ENCODE data around the gene PAX8. TPM values are rescaled to one million over a fixed set of nuclear protein-coding genes. Genes with fewer than 3 reads are reported as not detected.

PAX8 gene
- total and polyA plus RNA-seq, 2 of the 13 experiments (the other 11 are each of a cell fraction or from before 2014, with no cell fraction given): 1.5 to 8.8 TPM

DNA sequence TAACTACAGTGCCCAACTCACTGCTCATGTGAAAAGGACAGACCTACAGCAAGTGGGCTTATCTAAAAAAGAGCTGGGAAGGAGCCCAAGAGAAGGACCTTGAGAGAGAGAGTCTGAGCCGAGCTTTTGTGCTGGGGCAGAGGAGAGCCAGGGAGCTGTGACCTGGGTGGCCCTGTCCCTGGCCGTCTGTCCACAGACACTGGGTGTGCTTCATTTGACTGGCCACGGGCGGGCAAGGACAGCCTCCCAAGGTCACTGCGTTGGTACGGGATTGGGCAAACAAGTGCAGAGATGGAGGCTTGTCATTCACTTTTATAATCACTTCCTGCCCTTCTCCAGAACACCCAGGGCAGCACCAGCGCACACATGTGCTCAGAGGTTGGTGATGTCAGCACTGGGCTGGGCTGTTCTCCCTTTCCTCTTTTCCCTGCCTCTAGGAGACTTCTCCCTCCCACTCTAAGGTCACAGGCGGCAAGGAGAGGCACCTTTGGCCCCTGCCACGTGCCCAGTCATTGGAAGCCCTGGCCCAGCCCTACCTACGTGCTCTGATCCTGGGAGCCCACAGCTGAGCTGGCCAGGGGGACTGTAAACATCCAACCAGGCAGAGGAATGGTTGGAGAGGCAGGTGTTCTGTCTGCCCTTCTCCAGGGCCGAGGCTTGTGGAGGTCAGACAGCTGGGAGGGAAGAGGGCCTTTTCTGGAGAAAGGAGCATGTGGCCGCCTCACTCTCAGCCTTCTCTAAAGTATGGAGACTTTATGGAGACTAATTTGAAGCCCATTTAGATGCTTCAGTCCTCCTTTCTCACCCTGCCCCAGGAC is 111.4 kb downstream of the PAX8 start (continued):
- TF ChIP-seq, protein P1, sequence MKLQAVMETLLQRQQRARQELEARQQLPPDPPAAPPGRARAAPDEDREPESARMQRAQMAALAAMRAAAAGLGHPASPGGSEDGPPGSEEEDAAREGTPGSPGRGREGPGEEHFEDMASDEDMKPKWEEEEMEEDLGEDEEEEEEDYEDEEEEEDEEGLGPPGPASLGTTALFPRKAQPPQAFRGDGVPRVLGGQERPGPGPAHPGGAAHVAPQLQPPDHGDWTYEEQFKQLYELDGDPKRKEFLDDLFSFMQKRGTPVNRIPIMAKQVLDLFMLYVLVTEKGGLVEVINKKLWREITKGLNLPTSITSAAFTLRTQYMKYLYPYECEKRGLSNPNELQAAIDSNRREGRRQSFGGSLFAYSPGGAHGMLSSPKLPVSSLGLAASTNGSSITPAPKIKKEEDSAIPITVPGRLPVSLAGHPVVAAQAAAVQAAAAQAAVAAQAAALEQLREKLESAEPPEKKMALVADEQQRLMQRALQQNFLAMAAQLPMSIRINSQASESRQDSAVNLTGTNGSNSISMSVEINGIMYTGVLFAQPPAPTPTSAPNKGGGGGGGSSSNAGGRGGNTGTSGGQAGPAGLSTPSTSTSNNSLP (IDR thresholded peaks at IDR 0.05; ENCODE audit: low read depth, low read length): 0 out of 2 replicates have a peak, but pooled peaks have one; percentile 31
- peak; percentile 99 for TF ChIP-seq ZNF747 (CRISPR knock-in tag; IDR thresholded peaks at IDR 0.05; ENCODE audit: borderline replicate concordance)
- TF ChIP-seq ZNF839 (CRISPR knock-in tag; IDR thresholded peaks at IDR 0.05; ENCODE audit: borderline replicate concordance): 0 out of 2 replicates have a peak, but pooled peaks have one; percentile 41
- TF ChIP-seq, protein P2, sequence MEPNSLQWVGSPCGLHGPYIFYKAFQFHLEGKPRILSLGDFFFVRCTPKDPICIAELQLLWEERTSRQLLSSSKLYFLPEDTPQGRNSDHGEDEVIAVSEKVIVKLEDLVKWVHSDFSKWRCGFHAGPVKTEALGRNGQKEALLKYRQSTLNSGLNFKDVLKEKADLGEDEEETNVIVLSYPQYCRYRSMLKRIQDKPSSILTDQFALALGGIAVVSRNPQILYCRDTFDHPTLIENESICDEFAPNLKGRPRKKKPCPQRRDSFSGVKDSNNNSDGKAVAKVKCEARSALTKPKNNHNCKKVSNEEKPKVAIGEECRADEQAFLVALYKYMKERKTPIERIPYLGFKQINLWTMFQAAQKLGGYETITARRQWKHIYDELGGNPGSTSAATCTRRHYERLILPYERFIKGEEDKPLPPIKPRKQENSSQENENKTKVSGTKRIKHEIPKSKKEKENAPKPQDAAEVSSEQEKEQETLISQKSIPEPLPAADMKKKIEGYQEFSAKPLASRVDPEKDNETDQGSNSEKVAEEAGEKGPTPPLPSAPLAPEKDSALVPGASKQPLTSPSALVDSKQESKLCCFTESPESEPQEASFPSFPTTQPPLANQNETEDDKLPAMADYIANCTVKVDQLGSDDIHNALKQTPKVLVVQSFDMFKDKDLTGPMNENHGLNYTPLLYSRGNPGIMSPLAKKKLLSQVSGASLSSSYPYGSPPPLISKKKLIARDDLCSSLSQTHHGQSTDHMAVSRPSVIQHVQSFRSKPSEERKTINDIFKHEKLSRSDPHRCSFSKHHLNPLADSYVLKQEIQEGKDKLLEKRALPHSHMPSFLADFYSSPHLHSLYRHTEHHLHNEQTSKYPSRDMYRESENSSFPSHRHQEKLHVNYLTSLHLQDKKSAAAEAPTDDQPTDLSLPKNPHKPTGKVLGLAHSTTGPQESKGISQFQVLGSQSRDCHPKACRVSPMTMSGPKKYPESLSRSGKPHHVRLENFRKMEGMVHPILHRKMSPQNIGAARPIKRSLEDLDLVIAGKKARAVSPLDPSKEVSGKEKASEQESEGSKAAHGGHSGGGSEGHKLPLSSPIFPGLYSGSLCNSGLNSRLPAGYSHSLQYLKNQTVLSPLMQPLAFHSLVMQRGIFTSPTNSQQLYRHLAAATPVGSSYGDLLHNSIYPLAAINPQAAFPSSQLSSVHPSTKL (CRISPR knock-in tag; IDR thresholded peaks at IDR 0.05): peak; percentile 98
- peak; percentile 88 for TF ChIP-seq ZNF782 (CRISPR knock-in tag; IDR thresholded peaks at IDR 0.05; ENCODE audit: borderline replicate concordance)
- peak; percentile 91; the same call in 1 of the 2 replicates for TF ChIP-seq ZNF564 (CRISPR knock-in tag; IDR thresholded peaks at IDR 0.05)
- TF ChIP-seq, protein P3, sequence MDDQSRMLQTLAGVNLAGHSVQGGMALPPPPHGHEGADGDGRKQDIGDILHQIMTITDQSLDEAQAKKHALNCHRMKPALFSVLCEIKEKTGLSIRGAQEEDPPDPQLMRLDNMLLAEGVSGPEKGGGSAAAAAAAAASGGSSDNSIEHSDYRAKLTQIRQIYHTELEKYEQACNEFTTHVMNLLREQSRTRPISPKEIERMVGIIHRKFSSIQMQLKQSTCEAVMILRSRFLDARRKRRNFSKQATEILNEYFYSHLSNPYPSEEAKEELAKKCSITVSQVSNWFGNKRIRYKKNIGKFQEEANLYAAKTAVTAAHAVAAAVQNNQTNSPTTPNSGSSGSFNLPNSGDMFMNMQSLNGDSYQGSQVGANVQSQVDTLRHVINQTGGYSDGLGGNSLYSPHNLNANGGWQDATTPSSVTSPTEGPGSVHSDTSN (CRISPR knock-in tag; IDR thresholded peaks at IDR 0.05; ENCODE audit: borderline replicate concordance): no peak
- peak; percentile 93; the same call in 1 of the 2 replicates for TF ChIP-seq ZNF878 (CRISPR knock-in tag; IDR thresholded peaks at IDR 0.05)
- peak; percentile 97 for TF ChIP-seq SPEN (CRISPR knock-in tag; IDR thresholded peaks at IDR 0.05; ENCODE audit: low read depth)
- TF ChIP-seq RARA (CRISPR knock-in tag; IDR thresholded peaks at IDR 0.05): peak; percentile 96
- 0 out of 2 replicates have a peak, but pooled peaks have one; percentile 73 for TF ChIP-seq ZNF383 (CRISPR knock-in tag; IDR thresholded peaks at IDR 0.05; ENCODE audit: borderline replicate concordance)
- TF ChIP-seq, protein P4, sequence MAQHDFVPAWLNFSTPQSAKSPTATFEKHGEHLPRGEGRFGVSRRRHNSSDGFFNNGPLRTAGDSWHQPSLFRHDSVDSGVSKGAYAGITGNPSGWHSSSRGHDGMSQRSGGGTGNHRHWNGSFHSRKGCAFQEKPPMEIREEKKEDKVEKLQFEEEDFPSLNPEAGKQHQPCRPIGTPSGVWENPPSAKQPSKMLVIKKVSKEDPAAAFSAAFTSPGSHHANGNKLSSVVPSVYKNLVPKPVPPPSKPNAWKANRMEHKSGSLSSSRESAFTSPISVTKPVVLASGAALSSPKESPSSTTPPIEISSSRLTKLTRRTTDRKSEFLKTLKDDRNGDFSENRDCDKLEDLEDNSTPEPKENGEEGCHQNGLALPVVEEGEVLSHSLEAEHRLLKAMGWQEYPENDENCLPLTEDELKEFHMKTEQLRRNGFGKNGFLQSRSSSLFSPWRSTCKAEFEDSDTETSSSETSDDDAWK (CRISPR knock-in tag; IDR thresholded peaks at IDR 0.05): no peak
- TF ChIP-seq, protein P5, sequence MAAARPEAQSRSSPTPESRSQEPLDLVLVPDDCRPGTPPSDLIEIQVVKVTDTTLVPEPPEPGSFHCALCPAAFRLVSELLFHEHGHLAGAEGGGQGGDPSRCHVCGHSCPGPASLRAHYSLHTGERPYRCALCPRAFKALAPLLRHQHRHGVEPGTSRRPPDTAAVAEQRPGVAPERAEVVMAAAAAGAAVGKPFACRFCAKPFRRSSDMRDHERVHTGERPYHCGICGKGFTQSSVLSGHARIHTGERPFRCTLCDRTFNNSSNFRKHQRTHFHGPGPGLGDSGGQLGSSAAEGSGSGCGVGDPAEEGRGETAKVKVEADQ (CRISPR knock-in tag; IDR thresholded peaks at IDR 0.05; ENCODE audit: borderline replicate concordance): no peak
- peak; percentile 83; the same call in 1 of the 2 replicates for TF ChIP-seq ZNF567 (CRISPR knock-in tag; IDR thresholded peaks at IDR 0.05; ENCODE audit: borderline replicate concordance)
- peak; percentile 92 for TF ChIP-seq ZNF331 (CRISPR knock-in tag; IDR thresholded peaks at IDR 0.05)
- 0 out of 2 replicates have a peak, but pooled peaks have one; percentile 54 for TF ChIP-seq ZNF83 (CRISPR knock-in tag; IDR thresholded peaks at IDR 0.05; ENCODE audit: borderline replicate concordance)
- peak; percentile 97 for TF ChIP-seq ZIK1 (CRISPR knock-in tag; IDR thresholded peaks at IDR 0.05; ENCODE audit: borderline replicate concordance, low read depth)
- TF ChIP-seq MBD4 (IDR thresholded peaks at IDR 0.05; ENCODE audit: borderline replicate concordance, low read length): no peak
